Nucleus accumbens (tissue), 56 donors: ENCODE measurements around the gene GSTT2.
"Not testable (repeated sequence)": the region's sequence is repeated elsewhere in the genome, so short reads cannot be mapped to it uniquely, and the experiment has no call there.

Source experiments
- DNase-seq, 56 donors: peaks; one replicate each; lab custom pipeline; 2025; lab: John Stamatoyannopoulos, UW

GSTT2 gene

GRCh38 chr22:23979557-23980240 lies at the start of gene GSTT2:
GSTT2 (plus strand) TSS chr22:23980134.
- not testable (repeated sequence) for DNase-seq

GRCh38 chr22:23938328-23939016 lies 41.5 kb upstream of the GSTT2 start:
- DNase-seq, result no peak

- DNase-seq, result no peak
These were observed 40.9 kb upstream of the GSTT2 start for GRCh38 chr22:23939017-23939357.

- not testable (repeated sequence) for DNase-seq
These were observed 39.8 kb upstream of the GSTT2 start for GRCh38 chr22:23940166-23940565.

GRCh38 chr22:23947391-23947790 lies 32.5 kb upstream of the GSTT2 start:
- DNase-seq, result not testable (repeated sequence)

GRCh38 chr22:23949764-23950163 lies 30.2 kb upstream of the GSTT2 start:
- not testable (repeated sequence) for DNase-seq

GRCh38 chr22:23951383-23951782 lies 28.6 kb upstream of the GSTT2 start:
- not testable (repeated sequence) for DNase-seq

GRCh38 chr22:23952794-23953405 lies 27.0 kb upstream of the GSTT2 start:
- not testable (repeated sequence) for DNase-seq

GRCh38 chr22:23953485-23953884 lies 26.4 kb upstream of the GSTT2 start:
- not testable (repeated sequence) for DNase-seq

- not testable (repeated sequence) for DNase-seq
These were observed 25.5 kb upstream of the GSTT2 start for GRCh38 chr22:23954193-23954990.

GRCh38 chr22:23954991-23955305 lies 25.0 kb upstream of the GSTT2 start:
- DNase-seq, result not testable (repeated sequence)

- DNase-seq, result not testable (repeated sequence)
These were observed 24.0 kb upstream of the GSTT2 start for GRCh38 chr22:23955886-23956285.

- DNase-seq, result peak in 51 of 56 donors; percentile 11 to 90 (median 64)
These were observed 23.5 kb upstream of the GSTT2 start for GRCh38 chr22:23956301-23956900.

GRCh38 chr22:23961084-23961771 lies 18.7 kb upstream of the GSTT2 start, which contains the start of gene GSTT2B:
GSTT2B (minus strand) TSS chr22:23961195; CDS start chr22:23961131, 64 bp downstream.
- DNase-seq, result not testable (repeated sequence)

GRCh38 chr22:23966094-23966493 lies 13.8 kb upstream of the GSTT2 start:
- not testable (repeated sequence) for DNase-seq

- not testable (repeated sequence) for DNase-seq
These were observed 13.4 kb upstream of the GSTT2 start, which contains the start of gene DDTL for GRCh38 chr22:23966568-23966967. DDTL (plus strand) TSS chr22:23966888; CDS start chr22:23966915, 27 bp downstream.

- no peak for DNase-seq
These were observed 10.9 kb upstream of the GSTT2 start for GRCh38 chr22:23969071-23969470.

- no peak for DNase-seq
These were observed 9.7 kb upstream of the GSTT2 start for GRCh38 chr22:23970201-23970641.

- DNase-seq, result no peak
These were observed 9.0 kb upstream of the GSTT2 start for GRCh38 chr22:23970816-23971486.
